ENCODE results near the gene CTSH. TPM values are rescaled to one million over a fixed set of nuclear protein-coding genes. Genes with fewer than 3 reads are reported as not detected.
A peak's percentile ranks its signal among the peaks of the same experiment; 100 is the strongest.

CTSH gene
- polyA plus RNA-seq, 1 donor (not counting 4 experiments of a cell fraction or from before 2014, with no cell fraction given), result 23.0 TPM

GRCh38 chr15:78909160-78909695 is 35.6 kb downstream of the CTSH start:
- Histone ChIP-seq H3K4me1 (ENCODE audit: control insufficient read depth, extremely low read depth, insufficient read depth, low read length) (peaks cover 2% of the 10 kb centered on the region), H3K9ac (ENCODE audit: control insufficient read depth, extremely low read depth, insufficient read depth, low read length) (no peak overlapping the region), H3K4me2 (ENCODE audit: control insufficient read depth, extremely low read depth, insufficient read depth, low read depth, low read length) (no peak overlapping the region), H3K9me1 (ENCODE audit: control insufficient read depth, extremely low read depth, insufficient read depth, low read length) (no peaks in the 10 kb centered on the region), H3K4me3 (ENCODE audit: control insufficient read depth in 2 of 3, extremely low read depth in 1 of 3, insufficient read depth in 2 of 3, low read depth in 1 of 3, low read length in 3 of 3) (no peak overlapping the region), H3K36me3 (ENCODE audit: control insufficient read depth in 2 of 2, extremely low read depth in 1 of 2, insufficient read depth in 2 of 2, low read length in 2 of 2) (peaks cover 19 to 27% of the 10 kb centered on the region in 2 experiments), H2AFZ (ENCODE audit: control insufficient read depth, low read length) (no peak overlapping the region), H4K20me1 (ENCODE audit: control insufficient read depth, extremely low read depth, insufficient read depth, low read length) (no peaks in the 10 kb centered on the region), H3K9me3 (ENCODE audit: control insufficient read depth, low read depth, low read length) (no peaks in the 10 kb centered on the region), H3K79me2 (ENCODE audit: control insufficient read depth, insufficient read depth, low read length) (no peaks in the 10 kb centered on the region), H3K27ac (ENCODE audit: control insufficient read depth, insufficient read depth, low read length) (no peak overlapping the region), H3K27me3 (ENCODE audit: control insufficient read depth, extremely low read depth, insufficient read depth, low read length) (no peaks in the 10 kb centered on the region)
- DNase-seq (ENCODE audit: low read depth, low spot score), result no peak
- no peak for FAIRE-seq
- no peak for TF ChIP-seq EZH2 (IDR thresholded peaks at IDR 0.05; ENCODE audit: low read length)
- TF ChIP-seq CTCF (optimal IDR thresholded peaks at IDR 0.05 in 1 of 3, IDR thresholded peaks at IDR 0.05 in 1 of 3, conservative IDR thresholded peaks at IDR 0.05 in 1 of 3; ENCODE audit: extremely low read depth in 1 of 3, insufficient read depth in 2 of 3, low read length in 3 of 3), result no peak
- dilution Hi-C loops (cut with MboI; ENCODE audit: extremely low pct_ligation_motif_present, low sequenced_read_pairs), result no loop called here

- dilution Hi-C loops (cut with MboI; ENCODE audit: extremely low pct_ligation_motif_present, low sequenced_read_pairs), result no loop called here
- Histone ChIP-seq H3K27me3 (ENCODE audit: control insufficient read depth, extremely low read depth, insufficient read depth, low read length) (no peaks in the 10 kb centered on the region), H3K4me2 (ENCODE audit: control insufficient read depth, extremely low read depth, insufficient read depth, low read depth, low read length) (no peak overlapping the region), H2AFZ (ENCODE audit: control insufficient read depth, low read length) (no peak overlapping the region), H3K9ac (ENCODE audit: control insufficient read depth, extremely low read depth, insufficient read depth, low read length) (no peak overlapping the region), H3K36me3 (ENCODE audit: control insufficient read depth in 2 of 2, extremely low read depth in 1 of 2, insufficient read depth in 2 of 2, low read length in 2 of 2) (peaks cover 23 to 25% of the 10 kb centered on the region in 2 experiments), H3K4me1 (ENCODE audit: control insufficient read depth, extremely low read depth, insufficient read depth, low read length) (no peaks in the 10 kb centered on the region), H3K9me1 (ENCODE audit: control insufficient read depth, extremely low read depth, insufficient read depth, low read length) (no peaks in the 10 kb centered on the region), H3K27ac (ENCODE audit: control insufficient read depth, insufficient read depth, low read length) (no peak overlapping the region), H3K9me3 (ENCODE audit: control insufficient read depth, low read depth, low read length) (no peaks in the 10 kb centered on the region), H3K79me2 (ENCODE audit: control insufficient read depth, insufficient read depth, low read length) (no peaks in the 10 kb centered on the region), H3K4me3 (ENCODE audit: control insufficient read depth in 2 of 3, extremely low read depth in 1 of 3, insufficient read depth in 2 of 3, low read depth in 1 of 3, low read length in 3 of 3) (no peak overlapping the region), H4K20me1 (ENCODE audit: control insufficient read depth, extremely low read depth, insufficient read depth, low read length) (no peaks in the 10 kb centered on the region)
- no peak for FAIRE-seq
- peak in 2 of 3 experiments; percentile 25 to 32 for TF ChIP-seq CTCF (optimal IDR thresholded peaks at IDR 0.05 in 1 of 3, IDR thresholded peaks at IDR 0.05 in 1 of 3, conservative IDR thresholded peaks at IDR 0.05 in 1 of 3; ENCODE audit: extremely low read depth in 1 of 3, insufficient read depth in 2 of 3, low read length in 3 of 3)
- no peak for TF ChIP-seq EZH2 (IDR thresholded peaks at IDR 0.05; ENCODE audit: low read length)
- DNase-seq (ENCODE audit: low read depth, low spot score), result no peak
These were observed 37.3 kb downstream of the CTSH start for GRCh38 chr15:78907577-78907976.

Data from keratinocyte (primary cell).